Measurements from ENCODE around the gene FAM241A. TPM values are rescaled to one million over a fixed set of nuclear protein-coding genes. Genes with fewer than 3 reads are reported as not detected.
"Not testable (repeated sequence)": the region's sequence is repeated elsewhere in the genome, so short reads cannot be mapped to it uniquely, and the experiment has no call there.

The FAM241A gene
- total and polyA plus RNA-seq, 2 donors (not counting 1 experiment from before 2014, with no cell fraction given) = 0.43 to 0.79 TPM

- H3K27ac Mint-ChIP-seq = no peak overlapping the region
- POLR2A ChIA-PET = no interaction called here
These were observed 25.3 kb downstream of the FAM241A start for GRCh38 chr4:112170451-112170993.

GRCh38 chr4:112171051-112171763 is 26.0 kb downstream of the FAM241A start:
- H3K4me3 ChIP-seq (ENCODE audit: control extremely low read depth in 1 of 5, extremely low read depth in 1 of 5, insufficient read depth in 1 of 5, low read depth in 2 of 5, low read length in 4 of 5); H3K9ac ChIP-seq (ENCODE audit: low read length); intact Hi-C loops (cut with micrococcal nuclease); CTCF ChIA-PET; H3K27ac Mint-ChIP-seq; DNase-seq; H3K4me1 ChIP-seq (ENCODE audit: control insufficient read depth in 2 of 2, insufficient read depth in 2 of 2, low read length in 2 of 2); H2AFZ ChIP-seq (ENCODE audit: insufficient read depth, low read depth, low read length, poor library complexity, severe bottlenecking); H3K27me3 Mint-ChIP-seq; H3K79me2 ChIP-seq (ENCODE audit: control insufficient read depth, insufficient read depth, low read length); H3K4me1 Mint-ChIP-seq; H3K36me3 ChIP-seq (replicated peaks in 1 of 2; ENCODE audit: control extremely low read depth in 1 of 2, control insufficient read depth in 1 of 2, extremely low read depth in 1 of 2, insufficient read depth in 2 of 2, low read length in 1 of 2); H3K4me2 ChIP-seq (replicated peaks; ENCODE audit: low read depth, low read length, poor library complexity, severe bottlenecking); ATAC-seq (ENCODE audit: low read depth); POLR2A ChIA-PET; H3K9me3 ChIP-seq (ENCODE audit: control extremely low read depth in 1 of 3, control insufficient read depth in 2 of 3, insufficient read depth in 1 of 3, low read length in 2 of 3); H4K20me1 ChIP-seq (ENCODE audit: control insufficient read depth, insufficient read depth, low read length, poor library complexity, severe bottlenecking); H3K27me3 ChIP-seq (replicated peaks in 1 of 4; ENCODE audit: control extremely low read depth in 1 of 4, control insufficient read depth in 3 of 4, insufficient read depth in 4 of 4, low read length in 3 of 4); H3K9me3 Mint-ChIP-seq (ENCODE audit: insufficient read depth); H3K27ac ChIP-seq (ENCODE audit: low read length in 2 of 2): not testable (repeated sequence)
- 17% methylated on average over 2 of the region's 16 CpGs for WGBS (ENCODE audit: insufficient coverage)
- H3K4me3 Mint-ChIP-seq = peak overlapping the region; percentile 14

More at GRCh38 chr4:112170451-112170993, 25.3 kb downstream of the FAM241A start:
- CTCF ChIA-PET = no interaction called here
- Mint-ChIP-seq H3K4me3 (no peak overlapping the region), H3K4me1 (peaks cover 3% of the 10 kb centered on the region), H3K9me3 (ENCODE audit: insufficient read depth) (no peaks in the 10 kb centered on the region), H3K27me3 (no peaks in the 10 kb centered on the region)
- no peak overlapping the region for H3K4me3 ChIP-seq (ENCODE audit: control extremely low read depth in 1 of 5, extremely low read depth in 1 of 5, insufficient read depth in 1 of 5, low read depth in 2 of 5, low read length in 4 of 5)
- intact Hi-C loops (cut with micrococcal nuclease) = no loop called here
- no peak overlapping the region for H3K4me2 ChIP-seq (replicated peaks; ENCODE audit: low read depth, low read length, poor library complexity, severe bottlenecking)
- no peaks in the 10 kb centered on the region for H3K9me3 ChIP-seq (ENCODE audit: control extremely low read depth in 1 of 3, control insufficient read depth in 2 of 3, insufficient read depth in 1 of 3, low read length in 2 of 3)
- H3K36me3 ChIP-seq (replicated peaks in 1 of 2; ENCODE audit: control extremely low read depth in 1 of 2, control insufficient read depth in 1 of 2, extremely low read depth in 1 of 2, insufficient read depth in 2 of 2, low read length in 1 of 2) = no peaks in the 10 kb centered on the region
- no peaks in the 10 kb centered on the region for H3K4me1 ChIP-seq (ENCODE audit: control insufficient read depth in 2 of 2, insufficient read depth in 2 of 2, low read length in 2 of 2)
- no peak overlapping the region for H2AFZ ChIP-seq (ENCODE audit: insufficient read depth, low read depth, low read length, poor library complexity, severe bottlenecking)
- H4K20me1 ChIP-seq (ENCODE audit: control insufficient read depth, insufficient read depth, low read length, poor library complexity, severe bottlenecking) = no peaks in the 10 kb centered on the region
- H3K79me2 ChIP-seq (ENCODE audit: control insufficient read depth, insufficient read depth, low read length) = no peaks in the 10 kb centered on the region
- DNase-seq (no peak), ATAC-seq (ENCODE audit: low read depth) (no peak)
- H3K27me3 ChIP-seq (replicated peaks in 1 of 4; ENCODE audit: control extremely low read depth in 1 of 4, control insufficient read depth in 3 of 4, insufficient read depth in 4 of 4, low read length in 3 of 4) = no peaks in the 10 kb centered on the region
- no CpG with 5 or more reads among the region's 3 CpGs for WGBS (ENCODE audit: insufficient coverage)
- TF ChIP-seq EZH2 (IDR thresholded peaks at IDR 0.05; ENCODE audit: borderline replicate concordance, insufficient read depth, low read depth, low read length, poor library complexity, severe bottlenecking) (no peak), CTCF (IDR thresholded peaks at IDR 0.05) (no peak)
- H3K9ac ChIP-seq (ENCODE audit: low read length) = no peak overlapping the region
- H3K27ac ChIP-seq (ENCODE audit: low read length in 2 of 2) = no peak overlapping the region

Data from B cell (primary cell).